Measurements from ENCODE around the gene SMAD4.
"Not testable (repeated sequence)": the region's sequence is repeated elsewhere in the genome, so short reads cannot be mapped to it uniquely, and the experiment has no call there.

Gene SMAD4

DNA sequence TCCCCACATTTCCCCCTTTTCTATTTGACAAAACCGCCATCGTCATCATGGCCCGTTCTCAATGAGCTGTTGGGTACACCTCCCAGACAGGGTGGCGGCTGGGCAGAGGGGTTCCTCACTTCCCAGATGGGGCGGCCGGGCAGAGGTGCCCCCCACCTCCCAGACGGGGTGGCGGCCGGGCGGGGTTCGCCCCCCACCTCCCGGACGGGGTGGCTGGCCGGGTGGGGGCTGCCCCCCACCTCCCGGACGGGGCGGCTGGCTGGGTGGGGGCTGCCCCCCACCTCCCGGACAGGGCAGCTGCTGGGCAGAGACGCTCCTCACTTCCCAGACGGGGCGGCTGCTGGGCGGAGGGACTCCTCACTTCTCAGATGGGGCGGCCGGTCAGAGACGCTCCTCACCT lies 87.0 kb downstream of the SMAD4 start:
- not testable (repeated sequence) for DNase-seq

- not testable (repeated sequence) for DNase-seq
Measured at GRCh38 chr18:51119561-51119960, 89.5 kb downstream of the SMAD4 start.

GRCh38 chr18:51119976-51120375 lies 90.0 kb downstream of the SMAD4 start:
- not testable (repeated sequence) for DNase-seq

DNA sequence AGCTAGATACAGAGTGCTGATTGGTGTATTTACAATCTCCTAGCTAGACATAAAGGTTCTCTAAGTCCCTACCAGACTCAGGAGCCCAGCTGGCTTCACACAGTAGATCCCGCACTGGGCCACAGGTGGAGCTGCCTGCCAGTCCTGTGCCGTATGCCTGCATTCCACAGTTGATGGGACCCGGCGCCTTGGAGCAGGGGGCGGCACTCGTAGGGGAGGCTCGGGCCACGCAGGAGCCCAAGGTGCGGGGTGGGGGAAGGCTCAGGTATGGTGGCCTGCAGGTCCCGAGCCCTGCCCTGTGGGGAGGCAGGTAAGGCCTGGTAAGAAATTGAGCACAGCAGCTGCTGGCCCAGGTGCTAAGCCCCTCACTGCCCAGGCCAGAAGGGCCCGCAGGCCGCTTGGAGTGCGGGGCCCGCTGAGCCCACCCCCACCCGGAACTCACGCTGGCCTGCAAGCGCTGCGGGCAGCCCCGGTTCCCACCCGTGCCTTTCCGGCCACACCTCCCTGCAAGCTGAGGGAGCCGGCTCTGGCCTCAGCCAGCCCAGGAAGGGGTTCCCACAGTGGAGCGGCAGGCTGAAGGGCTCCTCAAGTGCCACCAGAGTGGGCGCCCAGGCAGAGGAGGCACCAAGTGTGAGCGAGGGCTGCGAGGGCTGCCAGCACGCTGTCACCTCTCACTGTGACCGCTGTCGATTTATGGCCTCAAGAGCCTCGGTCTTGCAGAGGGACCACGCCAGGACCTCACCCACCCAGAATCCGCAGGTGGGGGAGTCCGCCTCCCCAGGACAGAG lies 91.0 kb downstream of the SMAD4 start:
- no peak for DNase-seq

DNA sequence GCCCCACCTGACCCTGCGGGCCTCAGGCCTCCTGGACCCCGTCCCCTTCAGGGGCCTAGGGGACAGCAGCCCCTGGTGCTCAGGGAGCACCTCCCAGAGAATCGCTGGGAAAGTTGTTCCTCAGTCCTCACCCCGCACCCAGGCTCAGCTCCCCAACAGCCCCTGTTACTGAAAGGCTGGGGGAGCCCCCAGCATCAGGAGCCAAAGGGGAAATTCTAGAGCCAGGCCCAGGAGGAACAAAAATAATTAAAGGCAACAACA lies 91.5 kb downstream of the SMAD4 start:
- no peak for DNase-seq

- DNase-seq, result no peak
Measured at GRCh38 chr18:51122266-51123045, 92.4 kb downstream of the SMAD4 start.

GRCh38 chr18:51123046-51123395 lies 93.0 kb downstream of the SMAD4 start:
- no peak for DNase-seq

DNA sequence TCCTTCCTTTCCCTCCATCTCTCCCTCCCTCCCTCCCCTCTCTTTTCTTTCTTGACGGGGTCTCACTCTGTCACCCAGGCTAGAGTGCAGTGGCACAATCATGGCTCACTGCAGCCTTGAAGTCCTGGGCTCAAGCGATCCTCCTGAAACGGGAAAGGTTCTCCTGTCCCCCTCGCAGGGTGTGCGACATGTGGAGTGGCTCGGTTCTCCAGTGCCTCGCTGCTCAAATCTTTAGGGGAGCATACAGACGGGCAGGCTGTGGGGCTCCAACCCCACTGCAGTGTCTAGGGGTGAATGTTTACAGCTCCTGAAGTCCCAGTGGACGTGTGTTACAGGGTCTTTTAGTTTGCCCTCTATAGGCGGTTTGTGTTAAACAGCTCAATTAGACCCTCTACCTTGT lies 93.5 kb downstream of the SMAD4 start:
- no peak for DNase-seq

DNA sequence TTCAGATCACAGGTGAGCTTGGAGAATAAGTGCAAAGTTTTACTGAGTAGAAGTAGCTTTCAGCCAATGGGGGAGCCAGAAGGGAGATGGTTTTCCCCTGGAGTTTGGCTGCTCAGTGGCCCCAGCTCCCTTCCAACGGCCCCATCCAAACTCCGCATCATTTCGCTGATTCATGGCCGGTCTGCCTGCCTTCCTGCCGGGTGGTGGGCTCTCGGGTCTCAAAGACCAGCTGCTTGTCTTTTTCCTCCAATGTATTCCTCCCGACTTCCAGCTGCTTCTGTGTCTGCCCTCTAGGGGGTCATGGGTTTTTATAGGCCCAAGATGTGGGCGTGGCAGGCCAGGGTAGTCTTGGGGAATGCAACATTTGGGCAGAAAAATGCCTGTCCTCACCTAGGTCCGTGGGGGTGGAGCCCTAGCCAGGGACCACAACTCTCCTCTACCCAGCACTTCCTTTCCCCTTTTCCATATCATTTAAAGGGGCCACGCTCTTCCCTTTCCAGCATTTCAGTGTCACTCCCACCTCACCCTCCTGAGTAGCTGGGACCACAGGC lies 94.0 kb downstream of the SMAD4 start:
- DNase-seq, result no peak

DNA sequence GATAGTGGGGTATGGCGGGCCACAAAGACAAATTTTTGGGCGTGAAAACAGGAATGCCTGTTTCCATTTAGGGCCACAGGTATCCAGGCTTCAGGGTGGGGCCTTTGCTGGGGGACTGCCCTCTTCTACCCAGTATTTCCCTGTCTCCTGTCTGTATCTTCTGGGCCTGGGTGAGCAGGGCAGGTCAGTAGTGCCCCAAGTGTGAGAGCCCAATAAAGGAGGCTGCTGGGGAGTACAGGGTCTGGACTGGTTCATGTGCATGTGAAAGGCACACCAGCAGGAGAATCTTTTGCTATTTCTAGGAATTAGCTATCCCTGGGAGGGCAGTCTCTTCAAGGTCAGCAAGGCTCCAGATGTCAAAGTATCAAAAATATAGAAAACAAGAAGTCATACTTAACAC lies 96.0 kb downstream of the SMAD4 start:
- DNase-seq, result no peak

- no peak for DNase-seq
Measured at GRCh38 chr18:51127664-51128063, 97.7 kb downstream of the SMAD4 start.

- no peak for DNase-seq
Measured at GRCh38 chr18:51128533-51128932, 98.5 kb downstream of the SMAD4 start.

DNA sequence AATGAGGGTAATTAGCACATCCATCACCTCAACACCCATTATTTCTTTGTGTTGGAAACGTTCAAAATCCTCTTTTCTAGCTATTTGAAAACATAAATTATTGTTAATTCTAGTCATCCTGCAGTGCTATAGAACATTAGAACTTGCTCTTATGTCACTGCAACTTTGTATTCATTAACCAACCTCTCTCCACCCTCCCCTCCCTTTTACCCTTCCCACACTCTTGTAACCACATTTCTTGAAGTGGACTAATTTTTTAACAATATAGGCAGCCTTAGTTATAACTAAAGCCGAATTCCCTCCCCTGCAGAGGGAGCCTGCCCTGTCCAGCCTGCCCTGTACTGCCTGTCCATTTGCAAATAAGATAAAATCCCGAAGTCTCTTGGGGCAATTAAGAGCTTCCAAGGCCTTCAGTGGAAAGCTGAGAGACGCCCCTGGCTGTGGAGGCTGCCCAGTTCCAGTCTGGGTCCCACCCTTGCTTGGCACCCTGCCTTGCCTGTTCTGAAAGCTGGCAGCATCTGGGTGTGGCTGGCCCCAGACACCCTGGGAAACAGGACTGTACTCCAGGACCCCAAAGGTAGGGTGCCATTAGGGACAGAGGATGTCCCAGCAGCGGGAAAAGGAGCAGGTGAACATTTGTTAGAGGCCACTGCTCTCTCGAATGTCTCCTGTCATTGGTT lies 102.4 kb downstream of the SMAD4 start:
- no peak for DNase-seq

DNA sequence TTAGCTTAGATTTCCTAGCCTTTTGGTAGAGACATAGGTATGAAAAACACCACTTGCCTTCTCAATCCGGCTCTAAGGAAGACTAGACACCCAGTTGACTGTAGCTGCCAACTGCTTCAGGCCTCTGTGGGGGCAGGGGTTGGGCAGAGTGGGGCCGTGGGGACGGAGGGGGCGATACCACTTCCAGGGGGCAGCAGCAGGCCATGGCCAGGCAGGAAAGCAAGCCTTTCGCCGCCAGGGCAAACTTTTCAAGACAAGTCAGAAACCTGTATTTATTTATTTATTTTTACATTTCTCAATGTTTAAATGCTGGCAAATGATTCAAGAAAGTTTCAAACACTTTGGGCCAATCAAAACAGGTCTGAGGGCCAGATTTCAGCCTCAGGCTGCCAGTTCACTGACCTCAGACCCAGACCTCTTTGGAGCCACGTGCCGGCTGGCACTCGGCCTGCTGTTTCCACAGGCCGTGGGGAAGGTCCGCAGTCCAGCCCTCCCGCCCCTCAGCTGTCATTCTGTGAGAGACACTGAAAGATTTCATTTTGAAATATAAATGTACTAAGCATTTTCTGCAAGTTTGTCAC lies 103.7 kb downstream of the SMAD4 start:
- no peak for DNase-seq

Data from cerebellar nuclear complex (tissue), 1 donor.